GM18951 (cell line): ENCODE results near the gene TCEA2.
"Not testable (repeated sequence)": the region's sequence is repeated elsewhere in the genome, so short reads cannot be mapped to it uniquely, and the experiment has no call there.

Experiments used
- POLR2A ChIP-seq: IDR thresholded peaks from 4 replicates; pipeline ENCODE4 v1.6.1; 2011; ENCODE audit warnings: mild to moderate bottlenecking; ENCODE audit not compliant: insufficient read length, insufficient read depth; ENCODE audit errors: extremely low read depth
- in situ Hi-C: fragments of 300-500 bp; cut with MboI; formaldehyde crosslinking; loops from one replicate; pipeline ENCODE4 v1.12.0; 2022; ENCODE audit warnings: low sequenced_read_pairs, mixed read lengths, inconsistent platforms; ENCODE audit not compliant: unreplicated experiment

The TCEA2 gene

DNA sequence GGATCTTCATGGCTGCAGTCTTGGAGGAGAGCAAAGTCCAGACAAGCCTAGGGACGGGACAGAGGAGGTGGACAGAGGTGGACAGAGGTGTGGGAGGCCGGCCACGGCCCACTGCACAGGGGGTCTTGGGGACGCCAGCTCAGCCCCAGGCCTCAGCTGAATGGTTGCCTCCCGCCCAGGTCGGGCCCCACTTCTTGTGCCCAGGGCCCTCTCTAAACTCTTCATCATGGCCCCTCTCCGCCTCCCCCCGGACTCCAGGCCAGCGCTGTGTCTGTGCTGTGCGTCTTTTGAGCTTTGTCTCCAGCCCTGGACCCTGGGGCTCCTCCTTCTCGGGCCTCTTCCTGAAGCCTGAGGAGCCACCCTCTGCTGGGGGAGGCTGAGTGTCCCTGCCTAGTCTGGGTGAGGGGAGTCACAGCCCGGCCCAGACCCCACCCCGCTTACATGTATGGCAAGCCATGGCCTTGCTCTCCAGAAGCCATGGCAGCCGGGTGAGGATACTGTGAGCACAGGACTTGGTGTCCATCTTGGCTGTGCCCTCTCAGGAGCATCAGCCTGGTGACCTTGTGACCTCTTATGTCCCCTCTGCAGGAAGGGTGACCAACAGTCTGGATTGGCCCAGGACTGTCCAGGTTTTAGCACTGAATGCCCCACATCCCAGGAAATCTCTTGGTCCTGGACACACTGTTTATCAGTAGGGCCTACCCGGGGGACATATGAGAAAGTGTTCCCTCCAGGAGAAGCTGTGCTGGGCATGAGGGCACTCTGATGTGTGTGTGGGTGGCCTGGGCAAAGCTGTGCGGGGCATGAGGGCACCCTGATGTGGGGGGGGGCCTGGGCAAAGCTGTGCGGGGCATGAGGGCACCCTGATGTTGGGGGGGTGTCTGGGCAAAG is 53.8 kb downstream of the TCEA2 start:
- in situ Hi-C loops = no loop called here
- TF ChIP-seq POLR2A = no peak

DNA sequence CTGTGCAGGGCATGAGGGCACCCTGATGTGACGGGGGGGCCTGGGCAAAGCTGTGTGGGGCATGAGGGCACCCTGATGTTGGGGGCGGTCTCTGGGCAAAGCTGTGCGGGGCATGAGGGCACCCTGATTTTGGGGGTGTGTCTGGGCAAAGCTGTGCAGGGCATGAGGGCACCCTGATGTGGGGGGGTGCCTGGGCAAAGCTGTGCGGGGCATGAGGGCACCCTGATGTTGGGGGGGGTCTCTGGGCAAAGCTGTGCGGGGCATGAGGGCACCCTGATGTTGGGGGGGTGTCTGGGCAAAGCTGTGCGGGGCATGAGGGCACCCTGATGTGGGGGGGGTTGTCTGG is 54.4 kb downstream of the TCEA2 start:
- in situ Hi-C loops = not testable (repeated sequence)

DNA sequence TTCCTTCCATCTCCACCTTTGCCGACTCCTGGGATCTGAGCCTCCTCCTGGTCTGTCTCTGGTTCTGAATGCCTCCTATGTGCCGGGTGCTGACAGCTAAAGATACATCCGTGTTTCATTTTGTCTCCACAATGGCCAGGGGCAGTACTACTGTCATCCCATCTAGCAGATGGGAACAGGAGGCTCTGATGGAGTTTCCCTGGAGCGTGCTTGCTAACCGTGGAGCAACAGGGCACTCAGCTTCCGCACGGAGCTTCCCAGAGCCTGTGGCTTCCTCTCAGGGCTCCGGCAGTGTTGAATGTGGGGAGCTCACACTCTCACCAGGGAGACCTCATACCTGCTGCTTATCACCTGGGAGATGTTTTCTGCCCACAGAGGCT is 56.3 kb downstream of the TCEA2 start:
- in situ Hi-C loops = no loop called here

DNA sequence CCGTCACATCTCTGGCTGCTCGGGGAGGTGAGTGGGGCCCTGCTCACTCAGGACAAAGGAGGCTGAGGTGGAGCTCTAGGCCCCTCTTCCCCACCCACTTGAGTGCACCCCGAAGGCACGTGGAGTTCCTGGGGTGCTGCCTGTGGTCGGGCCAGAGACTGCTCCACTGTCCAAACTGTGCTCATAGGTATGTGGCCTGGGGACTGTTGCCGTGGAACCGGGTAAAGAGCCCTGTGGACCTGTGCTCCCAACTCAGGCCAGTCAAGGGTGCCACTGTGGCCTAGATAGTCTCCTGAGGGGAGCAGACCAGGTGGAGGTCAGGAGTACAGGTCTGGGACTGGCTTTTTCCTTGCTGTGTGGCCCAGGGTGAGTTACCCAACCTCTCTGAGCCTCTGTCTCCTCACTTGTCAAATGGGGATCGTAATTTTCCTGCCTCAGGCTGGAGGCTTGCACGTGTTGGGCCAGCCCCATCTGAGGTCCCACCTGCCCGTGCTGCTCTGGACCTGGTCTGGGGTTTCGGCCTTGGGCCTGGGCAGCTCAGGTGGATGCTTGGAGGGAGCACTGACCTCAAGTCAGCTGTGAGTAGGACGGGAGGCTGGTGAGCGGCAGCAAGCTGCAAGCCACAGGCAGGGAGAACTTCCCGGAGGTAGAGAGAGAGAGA is 56.8 kb downstream of the TCEA2 start:
- in situ Hi-C loops = no loop called here
- TF ChIP-seq POLR2A = no peak

More for the DNA sequence above, 56.3 kb downstream of the TCEA2 start:
- no peak for TF ChIP-seq POLR2A

DNA sequence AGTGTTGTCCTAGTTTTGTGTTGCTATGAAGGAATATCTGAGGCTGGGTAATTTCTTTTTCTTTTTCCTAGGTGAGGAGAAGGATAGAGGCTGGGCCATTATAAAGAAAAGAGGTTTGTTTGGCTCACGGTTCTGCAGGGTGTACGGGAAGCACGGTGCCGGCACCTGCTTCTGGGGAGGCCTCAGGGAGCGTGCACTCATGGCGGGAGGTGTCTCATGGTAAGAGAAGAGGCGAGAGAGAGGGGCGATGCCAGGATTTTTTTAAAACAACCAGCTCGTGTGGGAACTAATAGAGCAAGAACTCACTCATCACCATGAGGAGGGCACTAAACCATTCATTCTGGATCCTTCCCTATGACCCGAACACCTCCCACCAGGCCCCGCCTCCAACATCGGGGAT is 58.6 kb downstream of the TCEA2 start:
- in situ Hi-C loops = no loop called here
- TF ChIP-seq POLR2A = no peak
